Naive thymus-derived CD4-positive, alpha-beta T cell (primary cell): ENCODE measurements around the gene KRT78. TPM values are rescaled to one million over a fixed set of nuclear protein-coding genes. Genes with fewer than 3 reads are reported as not detected.
A peak's percentile ranks its signal among the peaks of the same experiment; 100 is the strongest.

Experiments
- ATAC-seq: fragments of 150-1000 bp; cut with Tn5 transposase; 2 replicates; pipeline ENCODE4 v1.10.0; 2021; ENCODE audit warnings: mild to moderate bottlenecking, moderate library complexity
- CTCF ChIA-PET: fragments of 350-600 bp; sonication (Branson Sonifier 250); formaldehyde crosslinking; loops from one replicate; lab custom pipeline; 2021; ENCODE audit warnings: antibody characterized with exemption; lab: Charles Lee
- POLR2A ChIA-PET: fragments of 350-600 bp; sonication (Branson Sonifier 250); formaldehyde crosslinking; loops from one replicate; lab custom pipeline; 2021; ENCODE audit warnings: antibody characterized with exemption, inconsistent platforms; lab: Charles Lee
- DNase-seq, 9 donors: peaks; one replicate each; pipeline versions ENCODE4 v3.0.0 to v3.0.0-alpha.2; 2020 to 2022; ENCODE audit warnings: mixed read lengths in 1 of 9
- H3K27ac ChIP-seq: one replicate; pipeline ENCODE4 v1.7.0; 2013; ENCODE audit warnings: mild to moderate bottlenecking, low read depth, low read length, moderate library complexity
- H3K27me3 ChIP-seq, 2 donors: one replicate each; pipeline ENCODE4 v1.7.0; 2013; ENCODE audit warnings: low read length in 2 of 2, mild to moderate bottlenecking in 2 of 2, moderate library complexity in 2 of 2; ENCODE audit not compliant: control insufficient read depth in 2 of 2, insufficient read depth in 2 of 2
- H3K36me3 ChIP-seq, 3 experiments: 1 replicate in 2 of 3; 2 replicates in 1 of 3; pipeline ENCODE4 v1.7.0; 2013; ENCODE audit warnings: low read length in 3 of 3, mild to moderate bottlenecking in 3 of 3, moderate library complexity in 1 of 3; ENCODE audit not compliant: insufficient read depth in 3 of 3, control insufficient read depth in 2 of 3
- H3K4me1 ChIP-seq, 2 donors: one replicate each; pipeline ENCODE4 v1.7.0; 2013; ENCODE audit warnings: low read length in 2 of 2, mild to moderate bottlenecking in 2 of 2, moderate library complexity in 1 of 2; ENCODE audit not compliant: control insufficient read depth in 2 of 2, insufficient read depth in 2 of 2
- H3K4me3 ChIP-seq: 2 replicates; pipeline ENCODE4 v1.7.0; 2013; ENCODE audit warnings: mild to moderate bottlenecking, low read length
- H3K9me3 ChIP-seq, 3 experiments: 1 replicate in 2 of 3; 2 replicates in 1 of 3; pipeline ENCODE4 v1.7.0; 2013; ENCODE audit warnings: low read length in 3 of 3; ENCODE audit not compliant: control insufficient read depth in 2 of 3
- H3K27ac Mint-ChIP-seq, 9 donors: one replicate each; pipeline ENCODE4 v1.8.0; 2020 to 2022; ENCODE audit warnings: mixed read lengths in 9 of 9, mild to moderate bottlenecking in 8 of 9, moderate library complexity in 5 of 9, inconsistent platforms in 2 of 9
- H3K27me3 Mint-ChIP-seq, 5 donors: one replicate each; pipeline ENCODE4 v1.8.0; 2021 to 2022; ENCODE audit warnings: mixed read lengths in 5 of 5, mild to moderate bottlenecking in 1 of 5
- H3K36me3 Mint-ChIP-seq, 5 donors: one replicate each; pipeline ENCODE4 v1.8.0; 2020 to 2022; ENCODE audit warnings: mixed read lengths in 5 of 5, mild to moderate bottlenecking in 3 of 5, inconsistent platforms in 1 of 5
- H3K4me1 Mint-ChIP-seq, 7 donors: one replicate each; pipeline ENCODE4 v1.8.0; 2020 to 2022; ENCODE audit warnings: mixed read lengths in 7 of 7, mild to moderate bottlenecking in 3 of 7, inconsistent platforms in 1 of 7
- H3K4me3 Mint-ChIP-seq, 10 donors: one replicate each; pipeline ENCODE4 v1.8.0; 2020 to 2022; ENCODE audit warnings: mild to moderate bottlenecking in 10 of 10, mixed read lengths in 10 of 10, moderate library complexity in 6 of 10, inconsistent platforms in 2 of 10
- H3K9me3 Mint-ChIP-seq, 11 donors: one replicate each; pipeline ENCODE4 v1.8.0; 2020 to 2022; ENCODE audit warnings: mixed read lengths in 11 of 11, mild to moderate bottlenecking in 4 of 11, inconsistent platforms in 1 of 11, moderate library complexity in 1 of 11
- intact Hi-C, 2 donors: fragments of 100-400 bp; cut with micrococcal nuclease; formaldehyde crosslinking; loops; one replicate each; pipeline ENCODE4 v1.15.1; 2023
- polyA plus RNA-seq, 2 donors: library from polyadenylated mRNA; unstranded; fragments of 300-500 nt; fragmentation: Illumina TruSeq; gene quantifications; one replicate each; pipeline ENCODE4 v1.2.3, GENCODE V29; 2021
- total RNA-seq, 6 experiments: library from RNA in 5 of 6; stranded (reverse) in 5 of 6; gene quantifications; 1 replicate in 5 of 6; 2 replicates in 1 of 6; pipeline ENCODE4 v1.2.3 and lab custom pipeline; 2021 to 2026

KRT78 gene
- total and polyA plus RNA-seq, 7 experiments from 2014 or later: not detected

DNA sequence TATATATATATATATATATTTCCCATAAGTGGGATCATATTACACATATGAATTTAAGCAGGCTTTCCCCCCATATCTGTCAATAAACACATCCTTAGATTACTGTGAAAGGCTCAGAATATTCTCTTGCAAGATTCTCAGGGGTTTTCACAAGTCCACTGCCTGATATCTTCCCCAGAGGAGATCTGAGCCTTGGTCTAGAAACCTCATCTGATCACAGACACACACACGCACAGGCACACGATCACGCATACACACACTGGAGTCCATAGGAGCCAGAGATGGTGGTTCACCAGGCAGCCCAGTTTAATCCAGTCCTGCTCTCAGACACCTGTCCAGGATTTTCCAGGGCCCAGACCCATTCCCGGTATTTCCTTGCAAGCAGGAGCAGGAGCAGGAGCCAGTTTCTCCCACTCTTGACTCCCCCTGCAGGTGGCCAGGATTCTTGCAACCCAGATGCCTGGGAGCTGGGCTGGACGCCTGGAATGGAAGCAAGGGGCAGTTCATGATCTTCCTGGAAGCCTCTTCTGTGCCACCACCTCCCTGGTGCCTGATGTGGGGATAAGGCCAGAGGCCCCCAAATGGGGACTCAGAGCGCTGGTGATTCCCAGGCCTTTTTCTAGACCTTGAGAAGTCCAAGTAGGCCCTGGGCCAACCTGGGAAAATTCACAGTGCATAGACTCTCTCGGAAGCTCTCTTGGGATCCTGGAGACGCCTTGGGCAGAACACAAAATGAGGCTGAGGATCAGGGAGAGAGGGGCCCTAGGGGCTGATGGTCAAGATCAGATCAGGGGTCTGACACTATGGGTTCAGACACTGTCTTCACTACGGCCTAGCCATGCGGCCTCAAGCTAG lies 16.5 kb upstream of the KRT78 start:
- no peak for ATAC-seq
- Histone ChIP-seq H3K4me1 (peaks cover 0 to 21% of the 10 kb centered on the region in 2 donors), H3K36me3 (no peaks in the 10 kb centered on the region), H3K27ac (no peak overlapping the region), H3K9me3 (no peaks in the 10 kb centered on the region), H3K4me3 (no peak overlapping the region), H3K27me3 (no peaks in the 10 kb centered on the region)
- Mint-ChIP-seq H3K4me3 (peak overlapping the region in 1 of 10 donors; percentile 19), H3K4me1 (peaks cover 14 to 41% (median 34%) of the 10 kb centered on the region in 7 donors), H3K9me3 (no peaks in the 10 kb centered on the region), H3K27me3 (no peaks in the 10 kb centered on the region), H3K36me3 (no peaks in the 10 kb centered on the region), H3K27ac (peak overlapping the region in 2 of 9 donors; percentile 23 to 26)
- ChIA-PET CTCF (interaction anchor here (1.1 to 22.1 kb wide), 2 partner anchors 253 to 284 kb away, joined by 3 to 731 read pairs; partner anchors contain the start of gene KRT74), POLR2A (no interaction called here)
- intact Hi-C loops: no loop called here
- DNase-seq: peak in 1 of 9 donors; percentile 39

DNA sequence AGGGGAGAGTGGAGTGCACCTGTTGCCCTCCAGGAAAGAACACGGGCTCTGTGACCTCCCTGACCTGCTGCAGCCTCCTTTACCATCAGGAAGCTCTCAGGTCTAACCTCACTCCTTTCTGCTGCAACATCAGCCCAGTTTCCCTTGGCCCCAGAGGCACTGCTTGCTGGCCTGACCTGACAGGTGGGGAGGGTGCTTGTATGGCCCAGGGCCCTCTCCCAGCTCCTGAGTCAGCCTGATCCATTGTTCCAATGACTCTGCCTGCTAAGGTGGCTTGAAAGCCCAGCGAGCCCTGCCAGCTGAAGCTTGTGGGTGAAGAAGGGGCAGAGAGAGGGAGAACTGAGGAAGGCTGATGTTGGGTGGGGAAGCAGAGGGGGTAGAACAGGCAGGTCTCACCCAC lies 13.2 kb upstream of the KRT78 start:
- ATAC-seq: no peak
- H3K9me3 ChIP-seq: no peaks in the 10 kb centered on the region

DNA sequence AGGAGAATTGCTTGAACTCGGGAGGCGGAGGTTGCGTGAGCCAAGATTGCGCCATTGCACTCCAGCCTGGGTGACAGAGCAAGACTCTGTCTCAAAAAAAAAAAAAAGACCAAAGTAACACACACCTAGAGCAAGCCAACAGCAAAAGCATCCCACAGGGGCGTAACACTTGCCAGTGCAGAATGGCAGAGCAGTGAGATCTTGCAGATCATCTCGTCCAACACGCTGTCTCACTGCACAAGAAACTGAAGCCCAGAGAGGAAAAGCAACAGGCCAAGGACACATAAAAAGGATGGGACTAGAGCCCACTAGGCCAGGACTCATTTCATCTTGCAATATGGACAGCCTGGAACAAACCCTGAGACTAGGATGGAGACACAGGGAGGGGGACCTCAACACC lies 12.7 kb upstream of the KRT78 start:
- Mint-ChIP-seq H3K9me3 (no peaks in the 10 kb centered on the region), H3K4me1 (peaks cover 0 to 17% (median 10%) of the 10 kb centered on the region in 7 donors), H3K27me3 (no peaks in the 10 kb centered on the region), H3K4me3 (no peak overlapping the region), H3K27ac (peak overlapping the region in 1 of 9 donors; percentile 38), H3K36me3 (no peaks in the 10 kb centered on the region)
- Histone ChIP-seq H3K4me3 (no peak overlapping the region), H3K27ac (no peak overlapping the region), H3K9me3 (no peaks in the 10 kb centered on the region), H3K4me1 (no peaks in the 10 kb centered on the region), H3K27me3 (no peaks in the 10 kb centered on the region), H3K36me3 (no peaks in the 10 kb centered on the region)
- DNase-seq (no peak), ATAC-seq (no peak)
- ChIA-PET POLR2A (no interaction called here), CTCF (interaction anchor here (0.7 to 0.8 kb wide), 2 partner anchors 19 to 276 kb away, joined by 3 to 5 read pairs; no protein-coding TSS in a partner anchor)
- intact Hi-C loops: no loop called here

More for the DNA sequence above, 13.2 kb upstream of the KRT78 start:
- H3K4me1 Mint-ChIP-seq: peaks cover 2 to 20% (median 13%) of the 10 kb centered on the region in 7 donors
- no peak overlapping the region for H3K4me3 Mint-ChIP-seq
- DNase-seq: no peak
- Histone ChIP-seq H3K4me3 (no peak overlapping the region), H3K4me1 (peaks cover 0 to 2% of the 10 kb centered on the region in 2 donors), H3K27ac (no peak overlapping the region), H3K27me3 (no peaks in the 10 kb centered on the region), H3K36me3 (no peaks in the 10 kb centered on the region)
- intact Hi-C loops: no loop called here
- H3K27me3 Mint-ChIP-seq: no peaks in the 10 kb centered on the region
- no peak overlapping the region for H3K27ac Mint-ChIP-seq
- no peaks in the 10 kb centered on the region for H3K9me3 Mint-ChIP-seq
- ChIA-PET CTCF (interaction anchor here (0.6 to 0.8 kb wide), 3 partner anchors 12 to 276 kb away, joined by 3 to 6 read pairs (median 5); no protein-coding TSS in a partner anchor), POLR2A (no interaction called here)
- H3K36me3 Mint-ChIP-seq: no peaks in the 10 kb centered on the region

DNA sequence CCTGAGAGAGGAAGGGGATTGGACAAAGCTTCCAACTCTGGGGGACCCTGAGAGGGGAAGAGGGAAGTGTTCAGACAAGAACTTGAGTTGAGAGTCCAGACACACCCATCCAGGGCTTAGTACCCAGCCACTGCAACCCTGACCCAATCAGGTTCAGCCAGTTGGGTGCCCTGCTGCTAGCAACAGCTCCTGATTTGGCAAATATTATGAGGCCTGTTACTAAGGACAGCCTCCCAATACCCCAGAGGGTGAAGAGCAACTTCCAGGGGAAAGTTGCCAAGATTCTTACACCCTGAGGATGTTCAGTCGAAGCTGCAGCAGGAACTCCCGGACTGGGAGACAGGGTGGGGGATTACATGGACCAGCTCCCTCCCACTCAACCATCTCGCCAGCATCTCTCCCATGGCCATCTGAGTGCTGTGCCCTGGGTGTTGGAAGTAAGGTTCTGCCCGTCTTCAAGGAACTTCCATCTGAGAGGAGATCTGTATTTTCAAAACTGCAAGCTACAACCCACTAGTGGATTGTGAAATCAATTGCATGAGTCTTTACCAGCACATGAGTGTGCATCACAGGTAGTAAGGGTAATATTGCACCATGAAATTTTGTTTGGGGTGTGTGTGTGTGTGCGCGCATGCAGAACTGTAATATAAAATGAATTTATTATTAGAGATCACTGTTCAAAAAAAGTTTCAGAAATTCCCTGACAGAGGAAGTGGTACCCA lies 11.5 kb upstream of the KRT78 start:
- CTCF ChIA-PET: interaction anchor here (0.8 to 1.2 kb wide), 3 partner anchors 10 to 250 kb away, joined by 3 read pairs; no protein-coding TSS in a partner anchor
- no peak overlapping the region for H3K27ac ChIP-seq
- H3K4me3 Mint-ChIP-seq: no peak overlapping the region
- H3K27ac Mint-ChIP-seq: peak overlapping the region in 3 of 9 donors; percentile 17 to 48 (median 36)
- no peaks in the 10 kb centered on the region for H3K4me1 ChIP-seq
- H3K36me3 ChIP-seq: no peaks in the 10 kb centered on the region
- intact Hi-C loops: no loop called here
- no peak for DNase-seq
- POLR2A ChIA-PET: no interaction called here
- H3K36me3 Mint-ChIP-seq: no peaks in the 10 kb centered on the region
- H3K4me1 Mint-ChIP-seq: peaks cover 0 to 15% (median 10%) of the 10 kb centered on the region in 7 donors
- H3K27me3 Mint-ChIP-seq: no peaks in the 10 kb centered on the region
- H3K27me3 ChIP-seq: no peaks in the 10 kb centered on the region
- H3K4me3 ChIP-seq: no peak overlapping the region
- ATAC-seq: peak; percentile 42
- H3K9me3 Mint-ChIP-seq: peaks cover 0 to 3% (median 0%) of the 10 kb centered on the region in 11 donors
- H3K9me3 ChIP-seq: no peaks in the 10 kb centered on the region

DNA sequence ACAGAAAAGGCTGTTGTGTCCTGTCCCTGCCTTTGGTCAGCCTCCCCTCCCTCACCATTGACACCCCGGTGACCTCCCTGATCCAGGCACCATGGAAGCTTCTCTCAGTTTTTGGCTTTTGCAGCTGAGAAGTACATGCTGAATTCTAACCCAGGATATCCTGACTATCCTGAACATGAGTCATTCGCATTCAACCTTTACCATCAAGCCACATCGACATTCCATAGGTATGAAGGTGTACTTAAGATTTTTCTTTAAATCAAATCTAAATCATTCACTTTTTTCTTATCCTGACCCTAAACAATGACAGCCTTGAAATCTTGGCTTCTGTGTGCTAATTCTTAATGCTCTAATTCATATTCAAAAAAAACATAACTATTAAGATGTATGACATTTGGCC lies 8.7 kb upstream of the KRT78 start:
- DNase-seq (no peak), ATAC-seq (no peak)
- no peaks in the 10 kb centered on the region for H3K27me3 ChIP-seq
- Mint-ChIP-seq H3K27me3 (peaks cover 0 to 17% (median 0%) of the 10 kb centered on the region in 5 donors), H3K36me3 (no peaks in the 10 kb centered on the region), H3K9me3 (peaks cover 0 to 4% (median 0%) of the 10 kb centered on the region in 11 donors), H3K27ac (no peak overlapping the region), H3K4me3 (no peak overlapping the region), H3K4me1 (peaks cover 0 to 12% (median 7%) of the 10 kb centered on the region in 7 donors)
- no peak overlapping the region for H3K4me3 ChIP-seq
- no peak overlapping the region for H3K27ac ChIP-seq
- CTCF ChIA-PET: no interaction called here
- intact Hi-C loops: no loop called here
- POLR2A ChIA-PET: interaction anchor here (1.3 kb wide), 1 partner anchor 24 kb away, joined by 3 read pairs; no protein-coding TSS in a partner anchor
- H3K9me3 ChIP-seq: no peaks in the 10 kb centered on the region
- H3K4me1 ChIP-seq: no peaks in the 10 kb centered on the region
- H3K36me3 ChIP-seq: no peaks in the 10 kb centered on the region

DNA sequence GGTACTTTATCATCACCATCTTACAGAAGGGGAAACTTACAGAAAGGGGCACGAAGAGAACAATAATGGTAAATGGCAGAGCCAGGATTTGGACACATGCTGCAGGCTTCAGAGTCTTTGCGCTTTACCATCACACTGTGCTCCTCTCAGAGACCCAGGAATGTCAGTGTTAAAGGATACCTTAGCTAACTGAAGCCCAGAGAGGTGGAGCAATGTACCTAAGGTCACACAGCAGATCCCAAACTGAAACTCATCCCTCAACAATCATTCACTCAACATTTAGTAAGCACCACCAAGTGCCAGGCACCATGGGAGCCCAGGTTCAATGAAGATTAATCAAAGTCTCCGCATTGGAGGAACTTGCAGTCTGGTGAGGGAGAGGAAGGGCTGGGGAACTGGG lies 8.0 kb upstream of the KRT78 start:
- no peak overlapping the region for H3K27ac Mint-ChIP-seq
- no peak overlapping the region for H3K4me3 ChIP-seq
- ATAC-seq (no peak), DNase-seq (no peak)
- ChIA-PET CTCF (interaction anchor here (0.7 kb wide), 1 partner anchor 8 kb away, joined by 3 read pairs; no protein-coding TSS in a partner anchor), POLR2A (interaction anchor here (1.3 kb wide), 1 partner anchor 24 kb away, joined by 3 read pairs; no protein-coding TSS in a partner anchor)
- no peaks in the 10 kb centered on the region for H3K27me3 ChIP-seq
- no peaks in the 10 kb centered on the region for H3K9me3 ChIP-seq
- H3K27me3 Mint-ChIP-seq: peaks cover 0 to 23% (median 0%) of the 10 kb centered on the region in 5 donors
- no peaks in the 10 kb centered on the region for H3K36me3 ChIP-seq
- H3K9me3 Mint-ChIP-seq: peaks cover 0 to 4% (median 0%) of the 10 kb centered on the region in 11 donors
- H3K4me1 Mint-ChIP-seq: peaks cover 0 to 12% (median 7%) of the 10 kb centered on the region in 7 donors
- H3K36me3 Mint-ChIP-seq: no peaks in the 10 kb centered on the region
- H3K4me3 Mint-ChIP-seq: no peak overlapping the region
- intact Hi-C loops: no loop called here
- H3K4me1 ChIP-seq: no peaks in the 10 kb centered on the region
- H3K27ac ChIP-seq: no peak overlapping the region
